Liver (tissue), 9 donors: ENCODE data around the gene ACSL6. TPM values are rescaled to one million over a fixed set of nuclear protein-coding genes. Genes with fewer than 3 reads are reported as not detected.

Experiments used
- DNase-seq: peaks from one replicate; pipeline ENCODE4 v3.0.0-alpha.2; 2017; ENCODE audit warnings: low spot score
- H3K27ac ChIP-seq, 2 donors: one replicate each; pipeline ENCODE4 v1.7.0; 2013; ENCODE audit warnings: inconsistent platforms in 2 of 2, low read length in 2 of 2, control low read depth in 1 of 2, low read depth in 1 of 2, mild to moderate bottlenecking in 1 of 2
- H3K27me3 ChIP-seq, 4 donors: one replicate each; pipeline versions ENCODE4 v1.6.1 to v1.7.0; 2013; ENCODE audit warnings: low read length in 3 of 4, inconsistent platforms in 1 of 4, mild to moderate bottlenecking in 1 of 4, moderate library complexity in 1 of 4; ENCODE audit not compliant: control insufficient read depth in 4 of 4, insufficient read depth in 4 of 4
- H3K36me3 ChIP-seq, 4 donors: one replicate each; pipeline versions ENCODE4 v1.6.1 to v1.7.0; 2013; ENCODE audit warnings: low read length in 3 of 4, mild to moderate bottlenecking in 3 of 4, low read depth in 1 of 4, moderate library complexity in 1 of 4; ENCODE audit not compliant: control insufficient read depth in 4 of 4, insufficient read depth in 3 of 4
- H3K4me1 ChIP-seq, 4 donors: one replicate each; pipeline versions ENCODE4 v1.6.1 to v1.7.0; 2013; ENCODE audit warnings: low read length in 3 of 4, mild to moderate bottlenecking in 3 of 4, moderate library complexity in 1 of 4; ENCODE audit not compliant: control insufficient read depth in 4 of 4, insufficient read depth in 4 of 4
- H3K4me3 ChIP-seq, 3 donors: one replicate each; pipeline versions ENCODE4 v1.6.1 to v1.7.0; 2013; ENCODE audit warnings: low read length in 3 of 3, control low read depth in 1 of 3, low read depth in 1 of 3, mild to moderate bottlenecking in 1 of 3
- H3K9ac ChIP-seq, 2 donors: one replicate each; pipeline ENCODE4 v1.7.0; 2013; ENCODE audit warnings: low read length in 2 of 2, mild to moderate bottlenecking in 2 of 2, moderate library complexity in 2 of 2, control low read depth in 1 of 2, low read depth in 1 of 2
- H3K9me3 ChIP-seq, 4 donors: one replicate each; pipeline versions ENCODE4 v1.6.1 to v1.7.0; 2013; ENCODE audit warnings: low read length in 3 of 4; ENCODE audit not compliant: control insufficient read depth in 4 of 4
- GABPA ChIP-seq, 2 donors: IDR thresholded peaks in 1 of 2; conservative IDR thresholded peaks in 1 of 2; 2 replicates each; pipeline ENCODE4 v1.6.1; 2016; ENCODE audit warnings: antibody characterized with exemption in 2 of 2, mild to moderate bottlenecking in 1 of 2, moderate library complexity in 1 of 2
- JUND ChIP-seq, 2 donors: IDR thresholded peaks; 2 replicates each; pipeline ENCODE4 v1.6.1; 2016; ENCODE audit warnings: antibody characterized with exemption in 2 of 2
- NR2F2 ChIP-seq: IDR thresholded peaks from 2 replicates; pipeline ENCODE4 v1.6.1; 2016; ENCODE audit warnings: antibody characterized with exemption
- RAD21 ChIP-seq, 2 donors: IDR thresholded peaks; 2 replicates each; pipeline ENCODE4 v1.6.1; 2016; ENCODE audit warnings: antibody characterized with exemption in 2 of 2, mild to moderate bottlenecking in 2 of 2
- RXRA ChIP-seq, 2 donors: IDR thresholded peaks; 2 replicates each; pipeline ENCODE4 v1.6.1; 2017 to 2018; ENCODE audit warnings: antibody characterized with exemption in 2 of 2, mild to moderate bottlenecking in 1 of 2
- WGBS: extraction: QIAGEN DNeasy Blood & Tissue Kit; methylation state at CpG from one replicate; pipeline ENCODE4 v1.1.7; 2013; 5-methylcytosine and 5-hydroxymethylcytosine counted together
- polyA plus RNA-seq, 2 donors: library from polyadenylated mRNA; stranded (reverse) in 1 of 2; unstranded in 1 of 2; fragments of 200-250 nt in 1 of 2; fragments of >200 nt in 1 of 2; fragmentation: Nextera tagmentation in 1 of 2; extraction: Ambion mirVana in 1 of 2; gene quantifications; one replicate each; pipeline versions ENCODE4 v1.2.1 to v1.2.3, GENCODE V29; 2013 to 2015
- total RNA-seq, 2 donors: library from RNA; depleted of rRNA; stranded (reverse); fragments of >200 nt; gene quantifications; one replicate each; pipeline ENCODE4 v1.2.3, GENCODE V29; 2014
- TF ChIP-seq, protein P1 (sequence below): IDR thresholded peaks from 2 replicates; pipeline ENCODE4 v1.6.1; 2016; ENCODE audit warnings: antibody characterized with exemption
- TF ChIP-seq, protein P2 (sequence below): fragments of 150-350 bp; IDR thresholded peaks from 2 replicates; pipeline ENCODE4 v1.5.1; 2017; ENCODE audit warnings: improper control_type of control experiment, low read depth, low read length; ENCODE audit not compliant: missing input control
- donor health status: healthy.
- donor health status: healthy.
- donor health status: healthy.
- donor health status: healthy.
- donor health status: healthy.

Gene ACSL6
- total and polyA plus RNA-seq, 4 donors, result 0.89 to 129 (median 4.6) TPM

- no peak for DNase-seq
- Histone ChIP-seq H3K9ac (no peak overlapping the region), H3K27me3 (no peaks in the 10 kb centered on the region), H3K27ac (no peak overlapping the region), H3K4me3 (no peak overlapping the region), H3K36me3 (no peaks in the 10 kb centered on the region), H3K4me1 (peaks cover 0 to 6% (median 5%) of the 10 kb centered on the region in 4 donors), H3K9me3 (no peaks in the 10 kb centered on the region)
- 72% methylated on average over 10 of the region's 10 CpGs for WGBS
- TF ChIP-seq, protein P1, sequence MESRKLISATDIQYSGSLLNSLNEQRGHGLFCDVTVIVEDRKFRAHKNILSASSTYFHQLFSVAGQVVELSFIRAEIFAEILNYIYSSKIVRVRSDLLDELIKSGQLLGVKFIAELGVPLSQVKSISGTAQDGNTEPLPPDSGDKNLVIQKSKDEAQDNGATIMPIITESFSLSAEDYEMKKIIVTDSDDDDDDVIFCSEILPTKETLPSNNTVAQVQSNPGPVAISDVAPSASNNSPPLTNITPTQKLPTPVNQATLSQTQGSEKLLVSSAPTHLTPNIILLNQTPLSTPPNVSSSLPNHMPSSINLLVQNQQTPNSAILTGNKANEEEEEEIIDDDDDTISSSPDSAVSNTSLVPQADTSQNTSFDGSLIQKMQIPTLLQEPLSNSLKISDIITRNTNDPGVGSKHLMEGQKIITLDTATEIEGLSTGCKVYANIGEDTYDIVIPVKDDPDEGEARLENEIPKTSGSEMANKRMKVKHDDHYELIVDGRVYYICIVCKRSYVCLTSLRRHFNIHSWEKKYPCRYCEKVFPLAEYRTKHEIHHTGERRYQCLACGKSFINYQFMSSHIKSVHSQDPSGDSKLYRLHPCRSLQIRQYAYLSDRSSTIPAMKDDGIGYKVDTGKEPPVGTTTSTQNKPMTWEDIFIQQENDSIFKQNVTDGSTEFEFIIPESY, result no peak
Observed at GRCh38 chr5:131991593-131992324, 19.7 kb downstream of the ACSL6 start.

- H3K27ac ChIP-seq, result no peak overlapping the region
- no peaks in the 10 kb centered on the region for H3K4me1 ChIP-seq
- no peaks in the 10 kb centered on the region for H3K9me3 ChIP-seq
- no peak for DNase-seq
- no peak overlapping the region for H3K9ac ChIP-seq
- no peaks in the 10 kb centered on the region for H3K36me3 ChIP-seq
- H3K4me3 ChIP-seq, result no peak overlapping the region
- 99% methylated on average over 13 of the region's 13 CpGs for WGBS
- no peaks in the 10 kb centered on the region for H3K27me3 ChIP-seq
- TF ChIP-seq NR2F2, result no peak
- no peak for TF ChIP-seq GABPA (IDR thresholded peaks at IDR 0.05 in 1 of 2, conservative IDR thresholded peaks at IDR 0.05 in 1 of 2)
- no peak for TF ChIP-seq RAD21 (IDR thresholded peaks at IDR 0.05)
- TF ChIP-seq, protein P2, sequence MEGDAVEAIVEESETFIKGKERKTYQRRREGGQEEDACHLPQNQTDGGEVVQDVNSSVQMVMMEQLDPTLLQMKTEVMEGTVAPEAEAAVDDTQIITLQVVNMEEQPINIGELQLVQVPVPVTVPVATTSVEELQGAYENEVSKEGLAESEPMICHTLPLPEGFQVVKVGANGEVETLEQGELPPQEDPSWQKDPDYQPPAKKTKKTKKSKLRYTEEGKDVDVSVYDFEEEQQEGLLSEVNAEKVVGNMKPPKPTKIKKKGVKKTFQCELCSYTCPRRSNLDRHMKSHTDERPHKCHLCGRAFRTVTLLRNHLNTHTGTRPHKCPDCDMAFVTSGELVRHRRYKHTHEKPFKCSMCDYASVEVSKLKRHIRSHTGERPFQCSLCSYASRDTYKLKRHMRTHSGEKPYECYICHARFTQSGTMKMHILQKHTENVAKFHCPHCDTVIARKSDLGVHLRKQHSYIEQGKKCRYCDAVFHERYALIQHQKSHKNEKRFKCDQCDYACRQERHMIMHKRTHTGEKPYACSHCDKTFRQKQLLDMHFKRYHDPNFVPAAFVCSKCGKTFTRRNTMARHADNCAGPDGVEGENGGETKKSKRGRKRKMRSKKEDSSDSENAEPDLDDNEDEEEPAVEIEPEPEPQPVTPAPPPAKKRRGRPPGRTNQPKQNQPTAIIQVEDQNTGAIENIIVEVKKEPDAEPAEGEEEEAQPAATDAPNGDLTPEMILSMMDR, result no peak
- TF ChIP-seq JUND (IDR thresholded peaks at IDR 0.05), result no peak
Observed at GRCh38 chr5:131990716-131991115, 20.7 kb downstream of the ACSL6 start.

- no peaks in the 10 kb centered on the region for H3K36me3 ChIP-seq
- no peaks in the 10 kb centered on the region for H3K27me3 ChIP-seq
- TF ChIP-seq, protein P1, result no peak
- TF ChIP-seq RXRA (IDR thresholded peaks at IDR 0.05), result no peak
- H3K9me3 ChIP-seq, result no peaks in the 10 kb centered on the region
- no peak for DNase-seq
- WGBS, result 94% methylated on average over 6 of the region's 6 CpGs
- no peak overlapping the region for H3K9ac ChIP-seq
- H3K4me3 ChIP-seq, result no peak overlapping the region
- no peaks in the 10 kb centered on the region for H3K4me1 ChIP-seq
- H3K27ac ChIP-seq, result no peak overlapping the region
Observed at GRCh38 chr5:131988601-131989000, 22.9 kb downstream of the ACSL6 start.
